Brain pericyte (primary cell): Measurements from ENCODE around the gene NFATC2.

Source experiments
- DNase-seq: peaks from one replicate; pipeline ENCODE4 v3.0.0-alpha.2; 2012; ENCODE audit warnings: low read depth, low spot score

Gene NFATC2

DNA sequence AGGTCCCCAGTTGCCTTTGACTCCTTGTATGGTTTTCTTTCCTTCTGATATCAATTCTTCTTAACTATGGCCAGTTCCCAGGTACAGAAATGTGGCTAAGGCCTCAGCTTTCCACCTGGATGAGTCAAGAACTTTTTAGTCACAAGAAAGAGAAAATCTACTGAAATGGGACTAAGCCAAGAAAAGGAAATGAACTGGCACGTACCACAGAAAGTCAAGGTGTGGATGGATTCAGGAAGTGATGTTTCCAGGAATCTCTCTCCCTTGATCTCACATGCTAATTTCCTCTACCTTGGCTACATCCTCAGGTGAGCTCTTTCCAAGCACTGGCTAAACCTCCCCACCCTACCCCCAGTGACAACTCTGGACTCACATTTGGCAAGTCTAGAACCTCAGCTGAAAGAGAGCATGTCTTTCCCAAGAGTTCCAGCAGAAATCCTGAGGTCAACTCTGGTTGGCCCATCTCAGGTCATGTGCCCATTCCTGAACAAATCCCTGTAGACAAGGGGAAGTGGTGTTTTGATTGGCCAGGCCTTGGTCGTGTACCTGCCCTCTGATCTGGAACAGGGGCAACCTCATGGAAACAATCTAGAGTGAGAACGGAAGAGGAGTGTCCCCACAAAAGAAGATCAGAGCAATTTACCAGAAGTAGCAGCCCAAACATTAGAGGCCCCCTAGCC, 205.3 kb downstream of the NFATC2 start:
- no peak for DNase-seq
